Astrocyte of the spinal cord (primary cell): ENCODE measurements around the gene DYRK4.
A peak's percentile ranks its signal among the peaks of the same experiment; 100 is the strongest.

Source experiments
- DNase-seq: peaks from one replicate; pipeline ENCODE4 v3.0.0; 2011; ENCODE audit warnings: low read depth, low spot score
- H3K4me3 ChIP-seq: 2 replicates; pipeline ENCODE4 v1.5.1; 2011; ENCODE audit warnings: low read depth, mild to moderate bottlenecking, low read length, moderate library complexity
- CTCF ChIP-seq: IDR thresholded peaks from 2 replicates; pipeline ENCODE4 v1.5.1; 2012; ENCODE audit warnings: low read depth, mild to moderate bottlenecking, low read length, inconsistent platforms
- in situ Hi-C: cut with HindIII; loops from 2 replicates; pipeline ENCODE4 v1.10.0; 2017; ENCODE audit warnings: low sequenced_read_pairs

Gene DYRK4

GRCh38 chr12:4604684-4605193, 42.7 kb downstream of the DYRK4 start:
- in situ Hi-C loops, result no loop called here
- peak; percentile 100 for TF ChIP-seq CTCF
- H3K4me3 ChIP-seq, result peak overlapping the region; percentile 74
- peak; percentile 92 for DNase-seq

GRCh38 chr12:4607056-4607455, 45.0 kb downstream of the DYRK4 start:
- no peak overlapping the region for H3K4me3 ChIP-seq
- TF ChIP-seq CTCF, result no peak
- in situ Hi-C loops, result no loop called here
- no peak for DNase-seq

- in situ Hi-C loops, result no loop called here
- TF ChIP-seq CTCF, result no peak
These were observed 47.1 kb downstream of the DYRK4 start for GRCh38 chr12:4609071-4609470.

GRCh38 chr12:4610481-4610880, 48.5 kb downstream of the DYRK4 start:
- DNase-seq, result no peak
- in situ Hi-C loops, result no loop called here
- H3K4me3 ChIP-seq, result no peak overlapping the region
- TF ChIP-seq CTCF, result no peak

More at GRCh38 chr12:4609071-4609470, 47.1 kb downstream of the DYRK4 start:
- H3K4me3 ChIP-seq, result no peak overlapping the region
- no peak for DNase-seq

GRCh38 chr12:4615667-4616066, 53.7 kb downstream of the DYRK4 start:
- TF ChIP-seq CTCF, result no peak
- in situ Hi-C loops, result no loop called here
- DNase-seq, result no peak

GRCh38 chr12:4621511-4621910, 59.5 kb downstream of the DYRK4 start:
- no peak overlapping the region for H3K4me3 ChIP-seq
- in situ Hi-C loops, result no loop called here
- DNase-seq, result no peak
- TF ChIP-seq CTCF, result no peak

More at GRCh38 chr12:4615667-4616066, 53.7 kb downstream of the DYRK4 start:
- no peak overlapping the region for H3K4me3 ChIP-seq

- no peak overlapping the region for H3K4me3 ChIP-seq
- DNase-seq, result no peak
- TF ChIP-seq CTCF, result no peak
- in situ Hi-C loops, result no loop called here
These were observed 64.5 kb downstream of the DYRK4 start for GRCh38 chr12:4626543-4626942.
